GM18502 (cell line): Measurements from ENCODE around the gene KRTAP10-7.
"Not testable (repeated sequence)": the region's sequence is repeated elsewhere in the genome, so short reads cannot be mapped to it uniquely, and the experiment has no call there.

Experiments
- ATAC-seq: cut with Tn5 transposase; IDR thresholded peaks from one replicate; pipeline ENCODE4 v1.9.1; 2021; ENCODE audit warnings: mild to moderate bottlenecking; ENCODE audit not compliant: unreplicated experiment, poor library complexity

The KRTAP10-7 gene

GRCh38 chr21:44600118-44600978 lies at the start of gene KRTAP10-7:
TSS of gene KRTAP10-7 (plus strand) at chr21:44600597. CDS start at chr21:44600622, 25 bp downstream.
- ATAC-seq: not testable (repeated sequence)

- no peak for ATAC-seq
These were observed 49.6 kb upstream of the KRTAP10-7 start for GRCh38 chr21:44550807-44551206.

- no peak for ATAC-seq
These were observed 48.9 kb upstream of the KRTAP10-7 start, which contains the start of gene KRTAP10-2 for GRCh38 chr21:44551340-44551961. TSS of gene KRTAP10-2 (minus strand) at chr21:44551505. CDS start at chr21:44551458, 47 bp downstream.

GRCh38 chr21:44552136-44552535 lies 48.3 kb upstream of the KRTAP10-7 start:
- ATAC-seq: no peak

GRCh38 chr21:44552681-44553080 lies 47.7 kb upstream of the KRTAP10-7 start:
- ATAC-seq: no peak

GRCh38 chr21:44555200-44555875 lies 45.1 kb upstream of the KRTAP10-7 start:
- no peak for ATAC-seq

- no peak for ATAC-seq
These were observed 43.5 kb upstream of the KRTAP10-7 start for GRCh38 chr21:44556879-44557278.

GRCh38 chr21:44557491-44558328 lies 42.7 kb upstream of the KRTAP10-7 start:
- no peak for ATAC-seq

- not testable (repeated sequence) for ATAC-seq
These were observed 42.1 kb upstream of the KRTAP10-7 start for GRCh38 chr21:44558329-44558675.

- ATAC-seq: no peak
These were observed 41.7 kb upstream of the KRTAP10-7 start, which contains the start of gene KRTAP10-3 for GRCh38 chr21:44558695-44559094. TSS of gene KRTAP10-3 (minus strand) at chr21:44558795. CDS start at chr21:44558715, 80 bp downstream.

GRCh38 chr21:44564099-44564498 lies 36.3 kb upstream of the KRTAP10-7 start:
- ATAC-seq: no peak

GRCh38 chr21:44564886-44565598 lies 35.4 kb upstream of the KRTAP10-7 start:
- ATAC-seq: no peak

- no peak for ATAC-seq
These were observed 34.0 kb upstream of the KRTAP10-7 start for GRCh38 chr21:44566403-44566802.

- no peak for ATAC-seq
These were observed 32.8 kb upstream of the KRTAP10-7 start for GRCh38 chr21:44567481-44568171.

- no peak for ATAC-seq
These were observed 32.1 kb upstream of the KRTAP10-7 start for GRCh38 chr21:44568261-44568660.

- no peak for ATAC-seq
These were observed 31.5 kb upstream of the KRTAP10-7 start for GRCh38 chr21:44568667-44569556.

GRCh38 chr21:44569861-44570517 lies 30.4 kb upstream of the KRTAP10-7 start:
- no peak for ATAC-seq
